ENCODE results near the gene NUDT21.
"Not testable (repeated sequence)": the region's sequence is repeated elsewhere in the genome, so short reads cannot be mapped to it uniquely, and the experiment has no call there.

NUDT21 gene

GRCh38 chr16:56419740-56420548, 31.2 kb downstream of the NUDT21 start:
- DNase-seq (ENCODE audit: low read depth): no peak

- DNase-seq (ENCODE audit: low read depth): no peak
Observed at GRCh38 chr16:56417138-56417537, 34.0 kb downstream of the NUDT21 start.

GRCh38 chr16:56415875-56416274, 35.3 kb downstream of the NUDT21 start:
- DNase-seq (ENCODE audit: low read depth): no peak

GRCh38 chr16:56414366-56414765, 36.8 kb downstream of the NUDT21 start:
- DNase-seq (ENCODE audit: low read depth): no peak

GRCh38 chr16:56413381-56413780, 37.8 kb downstream of the NUDT21 start:
- no peak for DNase-seq (ENCODE audit: low read depth)

- DNase-seq (ENCODE audit: low read depth): no peak
Observed at GRCh38 chr16:56411624-56412023, 39.5 kb downstream of the NUDT21 start.

- no peak for DNase-seq (ENCODE audit: low read depth)
Observed at GRCh38 chr16:56411123-56411522, 40.0 kb downstream of the NUDT21 start.

- no peak for DNase-seq (ENCODE audit: low read depth)
Observed at GRCh38 chr16:56409195-56409594, 41.9 kb downstream of the NUDT21 start.

GRCh38 chr16:56408379-56409098, 42.6 kb downstream of the NUDT21 start:
- DNase-seq (ENCODE audit: low read depth): no peak

GRCh38 chr16:56405977-56406672, 45.0 kb downstream of the NUDT21 start:
- no peak for DNase-seq (ENCODE audit: low read depth)

- no peak for DNase-seq (ENCODE audit: low read depth)
Observed at GRCh38 chr16:56401482-56401881, 49.6 kb downstream of the NUDT21 start.

GRCh38 chr16:56400458-56400857, 50.7 kb downstream of the NUDT21 start:
- DNase-seq (ENCODE audit: low read depth): no peak

- no peak for DNase-seq (ENCODE audit: low read depth)
Observed at GRCh38 chr16:56399486-56399885, 51.6 kb downstream of the NUDT21 start.

GRCh38 chr16:56399047-56399446, 52.1 kb downstream of the NUDT21 start:
- no peak for DNase-seq (ENCODE audit: low read depth)

GRCh38 chr16:56396724-56397123, 54.4 kb downstream of the NUDT21 start:
- not testable (repeated sequence) for DNase-seq (ENCODE audit: low read depth)

- DNase-seq (ENCODE audit: low read depth): peak; percentile 98
Observed at GRCh38 chr16:56389554-56389953, 61.6 kb downstream of the NUDT21 start.

- DNase-seq (ENCODE audit: low read depth): no peak
Observed at GRCh38 chr16:56388209-56388608, 62.9 kb downstream of the NUDT21 start.

- DNase-seq (ENCODE audit: low read depth): no peak
Observed at GRCh38 chr16:56387396-56387795, 63.7 kb downstream of the NUDT21 start.

- no peak for DNase-seq (ENCODE audit: low read depth)
Observed at GRCh38 chr16:56384074-56384721, 66.9 kb downstream of the NUDT21 start.

GRCh38 chr16:56382901-56383355, 68.2 kb downstream of the NUDT21 start:
- DNase-seq (ENCODE audit: low read depth): no peak

GRCh38 chr16:56382459-56382858, 68.7 kb downstream of the NUDT21 start:
- DNase-seq (ENCODE audit: low read depth): no peak
